HG03139 (cell line): ENCODE results near the gene RCAN2.
A peak's percentile ranks its signal among the peaks of the same experiment; 100 is the strongest.
"Not testable (repeated sequence)": the region's sequence is repeated elsewhere in the genome, so short reads cannot be mapped to it uniquely, and the experiment has no call there.

Experiments
- ATAC-seq: cut with Tn5 transposase; IDR thresholded peaks from one replicate; pipeline ENCODE4 v1.9.1; 2021; ENCODE audit not compliant: unreplicated experiment

The RCAN2 gene

GRCh38 chr6:46390153-46390876, 100.9 kb downstream of the RCAN2 start:
- ATAC-seq: no peak

DNA sequence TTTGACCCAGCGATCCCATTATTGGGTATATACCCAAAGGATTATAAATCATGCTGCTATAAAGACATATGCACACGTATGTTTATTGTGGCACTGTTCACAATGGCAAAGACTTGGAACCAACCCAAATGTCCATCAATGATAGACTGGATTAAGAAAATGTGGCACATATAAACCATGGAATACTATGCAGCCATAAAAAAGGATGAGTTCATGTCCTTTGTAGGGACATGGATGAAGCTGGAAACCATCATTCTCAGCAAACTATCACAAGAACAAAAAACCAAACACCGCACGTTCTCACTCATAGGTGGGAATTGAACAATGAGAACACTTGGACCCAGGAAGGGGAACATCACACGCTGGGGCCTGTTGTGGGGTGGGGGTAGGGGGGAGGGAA, 103.5 kb downstream of the RCAN2 start:
- not testable (repeated sequence) for ATAC-seq

GRCh38 chr6:46381579-46381978, 109.7 kb downstream of the RCAN2 start:
- no peak for ATAC-seq

- no peak for ATAC-seq
These were observed 110.2 kb downstream of the RCAN2 start for GRCh38 chr6:46381057-46381456.

- ATAC-seq: no peak
These were observed 111.0 kb downstream of the RCAN2 start for GRCh38 chr6:46380152-46380807.

GRCh38 chr6:46378882-46379416, 112.3 kb downstream of the RCAN2 start:
- ATAC-seq: no peak

DNA sequence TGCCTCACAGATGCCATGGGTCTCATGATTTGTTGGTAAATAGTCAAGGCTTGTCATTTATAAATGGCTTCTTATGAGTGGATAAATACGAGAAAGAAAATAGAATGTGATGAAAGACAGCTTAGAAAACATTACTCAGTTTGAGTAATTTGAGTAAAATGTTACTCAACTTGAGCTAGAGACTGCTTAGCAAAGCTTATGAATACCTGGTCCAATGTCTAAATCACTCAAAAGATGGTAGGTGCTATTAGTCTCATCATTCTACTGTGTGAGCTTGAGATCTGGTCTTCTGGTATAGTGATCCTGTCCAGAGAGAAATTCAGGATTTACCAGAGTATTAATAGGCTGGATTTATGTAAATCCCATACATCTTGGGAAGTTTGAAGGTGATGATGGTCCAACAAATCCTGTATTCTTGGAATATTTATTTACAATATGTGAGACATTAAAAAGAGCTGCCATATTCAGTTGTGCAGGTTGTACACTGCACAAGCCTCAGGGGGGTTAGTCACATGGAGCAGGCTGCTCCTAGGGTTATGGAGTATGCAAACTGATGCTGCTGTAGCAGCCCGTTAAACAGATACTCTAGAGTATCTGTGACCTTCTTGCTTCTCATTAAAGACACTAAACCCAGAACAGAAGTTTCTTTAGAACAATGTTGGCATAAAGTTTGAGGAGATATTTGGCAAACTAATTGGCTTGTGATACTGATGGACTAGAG, 112.9 kb downstream of the RCAN2 start:
- ATAC-seq: no peak

GRCh38 chr6:46377209-46377608, 114.0 kb downstream of the RCAN2 start:
- no peak for ATAC-seq

GRCh38 chr6:46376562-46377061, 114.6 kb downstream of the RCAN2 start:
- ATAC-seq: peak; percentile 94

DNA sequence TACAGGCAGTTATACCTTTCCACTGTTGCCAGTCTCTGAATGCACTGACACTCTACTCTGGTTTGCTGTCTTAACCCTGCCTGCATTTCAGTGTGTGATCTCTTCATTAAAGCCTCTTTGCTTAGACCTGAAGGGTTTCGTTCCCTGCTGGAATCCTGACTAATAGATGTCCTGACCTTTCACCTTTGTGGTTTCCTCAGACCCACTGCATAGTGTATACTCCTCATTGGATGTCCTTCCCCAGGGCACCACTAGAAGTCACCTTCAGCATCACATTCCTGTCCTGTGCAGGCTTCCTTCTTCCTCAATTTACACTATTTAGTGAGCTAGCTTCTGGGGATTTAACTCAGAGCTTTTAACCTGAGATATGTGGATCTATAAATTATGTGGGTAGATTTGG, 120.6 kb downstream of the RCAN2 start:
- no peak for ATAC-seq

DNA sequence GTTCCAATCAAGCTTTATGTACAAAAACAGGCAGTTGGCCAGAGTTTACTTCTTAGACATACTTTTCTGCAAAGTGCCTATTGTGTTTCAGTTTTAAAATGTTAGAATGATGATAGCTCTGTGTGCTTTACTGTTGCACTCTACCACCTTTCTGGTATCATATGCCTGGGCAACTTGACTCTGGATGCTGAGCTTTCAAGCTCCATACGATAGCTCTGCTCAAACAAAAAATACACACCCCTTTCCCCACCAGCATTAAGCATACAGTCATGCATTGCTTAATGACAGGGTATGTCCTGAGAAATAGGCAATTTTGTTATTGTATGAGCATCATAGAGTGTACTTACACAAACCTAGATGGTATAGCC, 123.1 kb downstream of the RCAN2 start:
- no peak for ATAC-seq

DNA sequence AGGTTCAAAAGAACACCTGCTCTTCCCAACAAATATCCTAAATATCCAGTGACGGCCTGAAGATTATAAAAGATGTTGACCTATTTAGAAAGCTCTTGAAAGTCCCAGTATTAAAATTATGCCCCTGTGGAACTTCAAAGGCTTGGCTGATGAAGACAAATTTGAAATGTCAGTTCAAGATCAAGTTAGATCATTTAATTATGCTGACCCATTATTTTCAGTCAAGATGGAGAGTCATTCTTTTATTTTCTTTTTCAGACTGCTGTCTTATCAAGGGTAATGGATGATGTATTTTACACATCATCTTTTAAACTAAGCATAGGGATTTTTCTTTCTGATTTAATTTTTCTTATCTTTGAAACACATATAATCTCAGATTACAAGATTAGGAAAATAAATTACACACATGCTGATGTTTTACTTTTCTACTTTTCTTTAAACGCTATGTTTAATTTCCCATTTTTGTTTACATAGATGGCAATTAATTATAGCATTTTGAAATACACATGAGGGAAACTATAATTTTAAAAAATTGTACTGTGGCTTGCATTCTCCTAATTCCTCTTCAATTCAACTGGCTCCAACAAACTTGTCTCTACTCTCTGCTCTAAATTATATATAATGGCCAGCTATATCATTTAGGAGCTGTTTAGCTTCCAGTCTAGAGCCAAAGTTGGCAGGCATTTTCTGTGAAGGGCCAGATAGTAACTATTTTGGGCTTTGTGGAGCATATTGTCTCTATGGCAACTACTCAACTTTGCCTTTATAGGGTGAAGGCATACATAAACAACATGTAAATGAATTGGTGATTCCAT, 123.7 kb downstream of the RCAN2 start:
- ATAC-seq: no peak

GRCh38 chr6:46366190-46366900, 124.9 kb downstream of the RCAN2 start:
- ATAC-seq: no peak

DNA sequence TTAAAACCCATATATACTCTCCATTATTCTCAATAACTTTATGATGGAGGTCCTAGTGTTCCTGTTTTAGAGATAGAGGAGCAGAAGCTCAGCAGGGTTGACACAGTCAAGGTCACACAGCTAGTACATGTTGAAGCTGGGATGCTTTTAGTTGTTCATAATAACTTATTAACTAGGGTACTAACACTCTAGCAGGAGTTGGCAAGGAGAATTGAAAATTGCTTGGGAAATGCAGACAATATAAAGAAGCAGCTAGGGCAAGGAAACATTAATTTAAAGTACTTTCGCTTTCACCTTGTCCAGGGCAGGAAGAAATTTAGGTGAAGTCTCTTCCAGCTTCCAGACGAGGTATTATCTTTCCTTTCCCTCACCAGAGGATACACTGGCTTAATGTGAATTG, 133.7 kb downstream of the RCAN2 start:
- ATAC-seq: no peak

- no peak for ATAC-seq
These were observed 134.7 kb downstream of the RCAN2 start for GRCh38 chr6:46356543-46356942.

- no peak for ATAC-seq
These were observed 137.7 kb downstream of the RCAN2 start for GRCh38 chr6:46353528-46353927.

GRCh38 chr6:46352541-46353268, 138.5 kb downstream of the RCAN2 start:
- ATAC-seq: no peak

GRCh38 chr6:46350714-46351113, 140.5 kb downstream of the RCAN2 start:
- ATAC-seq: no peak

DNA sequence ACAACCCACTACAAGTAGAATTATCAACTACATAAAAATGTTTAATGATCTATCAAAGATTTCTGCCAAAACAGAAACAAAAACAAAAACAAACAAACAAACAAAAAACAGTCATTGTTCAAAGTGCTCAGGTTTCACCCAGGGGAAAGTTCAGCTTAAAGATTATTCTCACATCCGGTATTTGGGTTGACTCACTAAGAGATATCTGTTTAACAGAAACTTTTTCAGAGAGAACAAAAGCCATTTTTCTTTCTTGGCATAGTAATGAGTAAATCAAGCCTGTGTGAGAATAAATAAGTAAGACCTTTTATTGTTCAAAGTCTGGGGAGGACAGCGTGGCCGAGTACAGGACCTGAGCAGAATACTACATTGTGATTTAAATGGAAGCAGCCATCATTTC, 143.6 kb downstream of the RCAN2 start:
- ATAC-seq: no peak

DNA sequence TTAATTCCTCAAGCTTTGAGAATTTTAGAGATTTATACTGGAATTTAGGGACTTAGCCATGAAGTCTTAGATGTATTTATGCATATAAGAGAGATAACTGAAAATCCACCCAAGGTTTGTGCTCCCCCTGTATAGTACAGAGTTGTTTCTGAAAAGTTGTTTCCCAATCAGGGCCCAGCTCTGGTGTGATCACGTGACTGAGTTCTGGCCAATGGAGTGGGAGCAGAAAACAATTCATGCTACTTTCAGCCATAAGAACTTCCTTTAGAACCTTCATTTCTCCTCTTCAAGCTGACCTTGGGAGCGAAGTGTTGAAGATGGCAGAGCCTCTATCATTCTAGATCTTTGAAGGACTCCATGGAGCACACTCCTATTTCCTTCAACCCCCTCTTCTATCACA, 151.0 kb downstream of the RCAN2 start:
- no peak for ATAC-seq
